ENCODE measurements around the gene TMEM154.

The TMEM154 gene

DNA sequence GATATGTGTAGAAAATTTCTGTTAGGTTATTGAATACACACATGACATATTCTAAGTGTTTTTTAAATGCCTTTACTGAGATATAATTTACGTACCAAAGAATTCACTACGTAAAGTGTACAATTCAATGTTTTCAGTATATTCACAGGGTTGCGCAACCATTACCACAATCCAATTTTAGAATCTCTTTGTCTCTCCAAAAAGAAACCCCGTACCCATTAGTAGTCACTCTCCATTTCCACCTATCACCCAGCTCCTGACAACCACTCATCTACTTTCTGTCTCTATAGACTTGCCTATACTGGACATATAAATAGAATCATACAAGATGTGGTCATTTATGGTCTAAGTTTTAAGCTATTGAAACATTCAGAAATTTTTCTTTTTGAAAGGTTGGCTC is 90.9 kb downstream of the TMEM154 start:
- no peak for ATAC-seq

- no peak for ATAC-seq
These were observed 92.7 kb downstream of the TMEM154 start for GRCh38 chr4:152587127-152587526.

DNA sequence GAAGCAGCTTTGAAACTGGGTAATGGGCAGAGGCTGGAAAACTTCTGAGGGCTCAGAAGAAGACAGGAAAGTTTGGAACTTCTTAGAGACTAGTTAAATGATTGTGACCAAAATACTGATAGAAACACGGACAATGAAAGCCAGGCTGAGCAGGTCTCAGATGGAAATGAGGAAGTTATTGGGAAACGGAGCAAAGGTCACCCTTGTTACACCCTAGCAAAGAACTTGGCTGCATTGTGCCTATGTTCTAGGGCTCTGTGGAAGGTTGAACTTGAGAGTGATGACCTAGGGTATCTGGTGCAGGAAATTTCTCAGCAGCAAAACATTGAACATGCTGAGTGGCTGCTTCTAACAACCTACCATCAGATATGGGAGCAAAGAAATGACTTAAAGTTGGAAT is 93.1 kb downstream of the TMEM154 start:
- no peak for ATAC-seq

- peak; percentile 59 to 67 for ATAC-seq
These were observed 94.8 kb downstream of the TMEM154 start for GRCh38 chr4:152585023-152585441.

DNA sequence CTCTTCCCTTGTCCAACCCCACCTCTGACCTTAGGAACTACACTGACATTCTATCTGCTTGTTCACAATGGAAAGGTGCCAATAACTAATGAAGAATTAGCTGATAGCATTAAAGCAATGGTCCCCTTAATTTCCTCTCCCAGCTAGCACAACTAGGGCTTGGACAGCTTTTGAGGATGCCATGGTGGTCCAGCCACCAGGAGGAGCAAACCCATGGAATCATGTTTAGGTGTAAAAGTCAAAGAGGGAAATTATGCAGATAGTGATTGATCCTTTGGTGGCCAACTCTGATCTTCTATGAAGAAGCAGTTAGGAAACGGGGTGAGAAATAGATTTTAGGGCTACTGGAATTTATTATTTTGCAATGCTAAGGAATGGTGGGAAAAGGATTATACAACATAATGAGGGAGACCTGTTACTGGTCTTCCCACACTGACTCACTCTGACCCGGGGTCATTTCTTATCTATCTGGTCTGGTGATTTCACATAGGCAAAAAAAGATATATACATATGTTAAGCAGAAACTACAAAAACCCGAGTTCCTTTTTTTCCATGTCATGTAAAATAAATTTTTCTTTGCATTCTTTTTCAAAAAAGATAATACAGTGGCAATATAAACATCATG is 98.1 kb downstream of the TMEM154 start:
- no peak for ATAC-seq

DNA sequence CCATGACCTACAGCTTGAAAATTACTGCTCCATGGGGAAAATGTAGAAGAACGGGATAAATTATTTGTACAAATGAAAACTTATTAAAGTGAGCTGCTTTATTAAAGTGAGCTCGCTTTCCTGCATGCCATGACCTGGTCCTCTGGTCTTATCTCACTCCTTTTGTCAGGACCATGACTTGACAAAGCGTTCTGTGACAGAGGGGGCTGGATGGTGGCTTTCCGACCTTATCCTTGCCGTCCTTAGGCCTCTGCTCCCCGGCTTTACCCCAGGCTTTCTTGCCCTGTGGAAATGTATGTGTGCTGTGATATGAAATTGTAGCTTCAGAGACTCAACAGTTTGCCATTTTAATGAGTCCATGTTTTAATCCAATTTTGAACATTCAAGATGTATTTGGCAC is 99.9 kb downstream of the TMEM154 start:
- no peak for ATAC-seq

GRCh38 chr4:152579107-152579764 is 100.6 kb downstream of the TMEM154 start:
- ATAC-seq: no peak

GRCh38 chr4:152578670-152579069 is 101.1 kb downstream of the TMEM154 start:
- no peak for ATAC-seq

DNA sequence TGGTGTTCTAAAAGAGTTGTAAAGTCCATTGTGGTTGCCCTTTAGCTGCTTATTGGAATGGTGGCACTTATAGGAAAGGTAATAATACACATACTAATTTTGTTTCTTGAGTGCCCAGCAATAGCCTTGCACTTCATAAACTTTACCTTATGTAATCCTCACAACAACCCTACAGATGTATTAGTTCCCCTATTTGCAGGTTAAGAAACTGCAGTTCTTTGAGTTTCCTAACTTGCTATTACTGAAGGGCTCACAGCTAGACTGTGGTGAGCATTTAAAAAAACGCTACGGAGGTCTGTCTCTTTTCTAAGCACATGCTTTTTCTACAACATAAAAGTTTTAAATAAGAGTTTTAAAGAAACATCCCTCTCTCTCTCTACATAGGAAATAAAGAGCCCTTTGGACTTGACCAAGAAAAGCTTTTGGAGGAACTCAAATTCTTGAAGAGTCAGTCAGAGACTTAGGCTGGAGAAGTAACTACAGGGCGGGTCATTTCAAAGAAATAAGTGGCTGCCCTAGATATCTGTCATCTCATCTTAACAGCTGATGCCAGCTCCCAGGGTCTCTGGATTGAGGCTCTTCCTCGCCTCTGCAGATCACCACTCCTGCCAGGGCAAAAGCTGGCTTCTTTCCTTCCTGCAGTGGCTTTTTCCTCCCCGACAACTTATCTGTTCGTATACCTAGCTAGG is 101.9 kb downstream of the TMEM154 start:
- no peak for ATAC-seq

DNA sequence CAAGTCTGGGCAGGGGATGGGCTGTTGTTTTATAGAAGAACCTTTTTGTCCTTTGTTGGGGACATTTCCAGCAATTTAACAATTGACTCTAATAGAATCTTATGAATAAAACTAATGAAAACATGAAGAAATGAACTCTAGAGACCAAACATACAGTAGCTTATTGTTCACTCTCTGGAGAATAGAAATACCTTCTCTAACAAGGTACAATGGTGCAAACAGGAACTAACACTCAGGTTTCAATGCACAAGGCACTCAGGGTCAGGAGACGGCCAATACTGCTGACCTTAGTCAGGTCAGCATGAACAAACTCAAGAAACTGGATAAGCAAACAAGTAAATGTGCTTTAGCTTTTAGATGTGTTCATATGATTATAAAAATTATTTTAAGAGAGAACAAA is 104.3 kb downstream of the TMEM154 start:
- ATAC-seq: no peak

GRCh38 chr4:152573861-152574260 is 105.9 kb downstream of the TMEM154 start:
- no peak for ATAC-seq

GRCh38 chr4:152572417-152573086 is 107.2 kb downstream of the TMEM154 start:
- no peak for ATAC-seq

- ATAC-seq: no peak
These were observed 108.0 kb downstream of the TMEM154 start for GRCh38 chr4:152571770-152572169.

GRCh38 chr4:152571296-152571695 is 108.5 kb downstream of the TMEM154 start:
- ATAC-seq: no peak
